ENCODE data around the gene MAGI1.

Gene MAGI1

DNA sequence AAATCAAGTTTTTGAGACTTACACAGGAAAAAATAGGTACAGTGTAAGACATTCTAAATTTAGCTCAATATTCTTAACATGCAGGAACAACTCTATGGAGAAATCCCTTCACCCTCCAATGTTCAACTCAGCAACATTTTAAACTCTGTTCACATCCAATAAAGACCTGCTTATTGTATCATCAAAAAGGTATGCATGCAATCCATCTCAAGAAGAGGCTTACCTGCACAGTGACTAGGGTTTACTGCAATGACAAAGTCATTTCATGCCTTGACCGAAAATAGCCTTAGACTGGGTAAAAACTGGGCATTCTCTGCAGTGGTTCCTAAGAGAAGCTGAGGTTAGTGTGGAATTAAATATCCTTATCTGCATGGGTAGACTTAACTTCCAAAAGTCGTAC lies 80.5 kb downstream of the MAGI1 start:
- no peak overlapping the region for H3K4me3 ChIP-seq (ENCODE audit: low read length, poor library complexity, severe bottlenecking)
- H3K27me3 ChIP-seq (ENCODE audit: insufficient read depth, low read length, poor library complexity, severe bottlenecking), result no peaks in the 10 kb centered on the region
- H3K9me2 ChIP-seq (replicated peaks; ENCODE audit: low read depth, low read length), result no peaks in the 10 kb centered on the region
- peaks cover 3% of the 10 kb centered on the region for H4K20me1 ChIP-seq (ENCODE audit: insufficient read depth, low read length, poor library complexity, severe bottlenecking)
- no peaks in the 10 kb centered on the region for H3F3A ChIP-seq (ENCODE audit: low read depth)
- no peak overlapping the region for H3K4me2 ChIP-seq (ENCODE audit: low read depth, low read length, poor library complexity, severe bottlenecking)
- no peak overlapping the region for H3K9ac ChIP-seq (ENCODE audit: low read depth, low read length, poor library complexity, severe bottlenecking)
- H3K4me1 ChIP-seq (ENCODE audit: insufficient read depth, low read length, poor library complexity, severe bottlenecking), result peaks cover 10% of the 10 kb centered on the region
- no peak for TF ChIP-seq EZH2phosphoT487 (IDR thresholded peaks at IDR 0.05; ENCODE audit: borderline replicate concordance)
- H3K36me3 ChIP-seq (ENCODE audit: insufficient read depth, low read length), result no peaks in the 10 kb centered on the region
- H3K79me2 ChIP-seq (ENCODE audit: insufficient read depth, low read length), result no peaks in the 10 kb centered on the region
- no peak overlapping the region for H2AFZ ChIP-seq (ENCODE audit: low read length)
- H3K9me3 ChIP-seq (ENCODE audit: insufficient read depth, low read depth, low read length), result no peaks in the 10 kb centered on the region

DNA sequence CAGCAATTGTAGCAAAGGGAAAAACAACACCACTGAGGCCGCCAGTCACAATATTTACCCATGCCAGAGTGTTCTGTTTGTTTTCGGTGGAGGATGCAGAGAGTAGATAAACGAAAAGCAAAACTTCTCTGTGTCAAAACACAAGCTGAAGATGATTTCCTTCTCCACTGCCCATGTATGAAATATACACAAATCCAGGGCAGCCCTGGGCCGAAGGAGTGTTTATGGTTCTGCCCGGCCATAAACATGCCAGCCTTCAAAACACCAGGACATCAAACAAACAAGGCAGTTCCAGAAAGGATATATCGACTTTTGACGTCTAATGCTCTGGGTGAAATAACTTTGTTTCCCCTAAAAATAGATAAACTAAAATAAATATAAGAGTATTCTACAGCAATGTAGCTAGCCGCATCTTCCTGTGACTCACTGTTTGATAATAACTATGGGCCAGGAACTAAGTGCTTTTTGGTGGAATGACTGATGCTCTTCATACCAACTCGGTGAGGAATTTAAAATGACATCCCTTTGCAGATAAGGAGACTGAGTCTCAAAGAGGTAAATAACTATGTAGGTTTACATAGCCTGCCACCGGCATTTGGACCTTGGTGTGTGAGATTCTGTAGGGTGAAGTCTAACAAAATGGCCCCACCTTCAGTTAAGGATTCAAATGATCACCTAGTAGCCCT lies 82.8 kb downstream of the MAGI1 start:
- Histone ChIP-seq H2AFZ (ENCODE audit: low read length) (no peak overlapping the region), H3K79me2 (ENCODE audit: insufficient read depth, low read length) (no peaks in the 10 kb centered on the region), H3K4me2 (ENCODE audit: low read depth, low read length, poor library complexity, severe bottlenecking) (no peak overlapping the region), H3F3A (ENCODE audit: low read depth) (no peaks in the 10 kb centered on the region), H3K4me1 (ENCODE audit: insufficient read depth, low read length, poor library complexity, severe bottlenecking) (peaks cover under 1% of the 10 kb centered on the region), H3K9ac (ENCODE audit: low read depth, low read length, poor library complexity, severe bottlenecking) (no peak overlapping the region), H3K36me3 (ENCODE audit: insufficient read depth, low read length) (no peaks in the 10 kb centered on the region), H3K27me3 (ENCODE audit: insufficient read depth, low read length, poor library complexity, severe bottlenecking) (no peaks in the 10 kb centered on the region), H3K4me3 (ENCODE audit: low read length, poor library complexity, severe bottlenecking) (no peak overlapping the region), H3K9me2 (replicated peaks; ENCODE audit: low read depth, low read length) (no peaks in the 10 kb centered on the region), H4K20me1 (ENCODE audit: insufficient read depth, low read length, poor library complexity, severe bottlenecking) (peaks cover 3% of the 10 kb centered on the region), H3K9me3 (ENCODE audit: insufficient read depth, low read depth, low read length) (no peaks in the 10 kb centered on the region)
- TF ChIP-seq EZH2phosphoT487 (IDR thresholded peaks at IDR 0.05; ENCODE audit: borderline replicate concordance), result no peak

- no peaks in the 10 kb centered on the region for H3K9me3 ChIP-seq (ENCODE audit: insufficient read depth, low read depth, low read length)
- H3K79me2 ChIP-seq (ENCODE audit: insufficient read depth, low read length), result no peaks in the 10 kb centered on the region
- no peaks in the 10 kb centered on the region for H3K27me3 ChIP-seq (ENCODE audit: insufficient read depth, low read length, poor library complexity, severe bottlenecking)
- H3K9me2 ChIP-seq (replicated peaks; ENCODE audit: low read depth, low read length), result no peaks in the 10 kb centered on the region
- H3K4me3 ChIP-seq (ENCODE audit: low read length, poor library complexity, severe bottlenecking), result no peak overlapping the region
- H4K20me1 ChIP-seq (ENCODE audit: insufficient read depth, low read length, poor library complexity, severe bottlenecking), result peaks cover 3% of the 10 kb centered on the region
- no peaks in the 10 kb centered on the region for H3F3A ChIP-seq (ENCODE audit: low read depth)
- no peak overlapping the region for H3K9ac ChIP-seq (ENCODE audit: low read depth, low read length, poor library complexity, severe bottlenecking)
- no peak overlapping the region for H3K4me2 ChIP-seq (ENCODE audit: low read depth, low read length, poor library complexity, severe bottlenecking)
- no peaks in the 10 kb centered on the region for H3K4me1 ChIP-seq (ENCODE audit: insufficient read depth, low read length, poor library complexity, severe bottlenecking)
- no peak overlapping the region for H2AFZ ChIP-seq (ENCODE audit: low read length)
- TF ChIP-seq CTCF (conservative IDR thresholded peaks at IDR 0.05; ENCODE audit: low read length) (no peak), EZH2phosphoT487 (IDR thresholded peaks at IDR 0.05; ENCODE audit: borderline replicate concordance) (no peak)
- no peaks in the 10 kb centered on the region for H3K36me3 ChIP-seq (ENCODE audit: insufficient read depth, low read length)
Measured at GRCh38 chr3:65953881-65954733, 84.6 kb downstream of the MAGI1 start.

DNA sequence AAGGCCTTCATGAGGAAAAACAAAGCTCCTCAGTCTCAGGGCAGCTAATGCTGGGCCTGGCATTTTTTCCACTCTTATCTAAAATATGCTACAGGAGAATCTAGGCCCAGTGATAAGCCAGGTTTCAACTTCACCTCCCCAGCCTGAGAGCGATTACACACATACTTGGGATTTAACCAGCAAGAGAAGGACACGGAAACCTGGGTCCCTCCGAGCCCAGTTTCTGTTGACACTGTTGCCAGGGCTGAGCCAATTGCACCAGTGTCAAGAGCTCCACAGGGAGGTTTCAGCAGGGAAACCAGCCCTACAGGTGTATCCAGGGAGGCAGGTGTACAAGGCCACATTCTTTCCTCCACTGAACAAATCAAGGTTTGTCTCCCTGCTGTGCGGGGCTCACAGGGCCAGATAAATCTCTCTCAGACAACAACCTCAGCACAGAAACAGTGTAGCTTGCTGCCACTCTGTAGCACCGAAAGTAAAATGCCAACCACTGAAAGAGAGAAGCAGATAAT lies 85.4 kb downstream of the MAGI1 start:
- Histone ChIP-seq H3K4me2 (ENCODE audit: low read depth, low read length, poor library complexity, severe bottlenecking) (no peak overlapping the region), H3K27me3 (ENCODE audit: insufficient read depth, low read length, poor library complexity, severe bottlenecking) (no peaks in the 10 kb centered on the region), H3K4me1 (ENCODE audit: insufficient read depth, low read length, poor library complexity, severe bottlenecking) (no peaks in the 10 kb centered on the region), H3K9me3 (ENCODE audit: insufficient read depth, low read depth, low read length) (no peaks in the 10 kb centered on the region), H3K4me3 (ENCODE audit: low read length, poor library complexity, severe bottlenecking) (no peak overlapping the region), H3K9me2 (replicated peaks; ENCODE audit: low read depth, low read length) (no peaks in the 10 kb centered on the region), H3K79me2 (ENCODE audit: insufficient read depth, low read length) (no peaks in the 10 kb centered on the region), H2AFZ (ENCODE audit: low read length) (no peak overlapping the region), H4K20me1 (ENCODE audit: insufficient read depth, low read length, poor library complexity, severe bottlenecking) (peaks cover 3% of the 10 kb centered on the region), H3K36me3 (ENCODE audit: insufficient read depth, low read length) (no peaks in the 10 kb centered on the region), H3K9ac (ENCODE audit: low read depth, low read length, poor library complexity, severe bottlenecking) (no peak overlapping the region), H3F3A (ENCODE audit: low read depth) (no peaks in the 10 kb centered on the region)
- no peak for TF ChIP-seq EZH2phosphoT487 (IDR thresholded peaks at IDR 0.05; ENCODE audit: borderline replicate concordance)
- no peak for TF ChIP-seq CTCF (conservative IDR thresholded peaks at IDR 0.05; ENCODE audit: low read length)

All from Loucy (cell line).